Tibial nerve (tissue), 3 donors: Measurements from ENCODE around the gene GAA.

Source experiments
- CTCF ChIP-seq, 5 experiments: fragments of 200-600 bp in 3 of 5; fragments of 450-650 bp in 2 of 5; sonication (generic) in 3 of 5; IDR thresholded peaks; one replicate each; pipeline ENCODE4 v1.5.1; 2016 to 2019; ENCODE audit warnings: antibody characterized with exemption in 5 of 5, mild to moderate bottlenecking in 3 of 5, moderate library complexity in 2 of 5
- POLR2A ChIP-seq, 2 donors: fragments of 450-650 bp; IDR thresholded peaks; one replicate each; pipeline ENCODE4 v1.6.1; 2017; ENCODE audit warnings: antibody characterized with exemption in 2 of 2, mild to moderate bottlenecking in 2 of 2, moderate library complexity in 2 of 2

GRCh38 chr17:80071116-80071841 lies 30.1 kb upstream of the GAA start:
- TF ChIP-seq CTCF (IDR thresholded peaks at IDR 0.05) = no peak
- TF ChIP-seq POLR2A (IDR thresholded peaks at IDR 0.05) = no peak
